Measurements from ENCODE around the gene MAGI2.

MAGI2 gene

GRCh38 chr7:78895393-78895792, 558.1 kb downstream of the MAGI2 start:
- no peak for DNase-seq (ENCODE audit: extremely low spot score)
- POLR2A ChIA-PET = no interaction called here
- CTCF ChIA-PET = no interaction called here
- no peak for TF ChIP-seq CTCF (IDR thresholded peaks at IDR 0.05; ENCODE audit: control extremely low read depth, extremely low read depth, low read depth, missing control alignments)

GRCh38 chr7:78879206-78879605, 574.3 kb downstream of the MAGI2 start:
- POLR2A ChIA-PET = no interaction called here
- no peak for DNase-seq (ENCODE audit: extremely low spot score)
- CTCF ChIA-PET = no interaction called here
- no peak for TF ChIP-seq CTCF (IDR thresholded peaks at IDR 0.05; ENCODE audit: control extremely low read depth, extremely low read depth, low read depth, missing control alignments)

GRCh38 chr7:78873117-78873516, 580.4 kb downstream of the MAGI2 start:
- no peak for TF ChIP-seq CTCF (IDR thresholded peaks at IDR 0.05; ENCODE audit: control extremely low read depth, extremely low read depth, low read depth, missing control alignments)
- ChIA-PET POLR2A (no interaction called here), CTCF (no interaction called here)
- no peak for DNase-seq (ENCODE audit: extremely low spot score)

- CTCF ChIA-PET = interaction anchor here (1.5 kb wide), 1 partner anchor 12 kb away, joined by 3 read pairs; no protein-coding TSS in a partner anchor
- no peak for DNase-seq (ENCODE audit: extremely low spot score)
- no peak for TF ChIP-seq CTCF (IDR thresholded peaks at IDR 0.05; ENCODE audit: control extremely low read depth, extremely low read depth, low read depth, missing control alignments)
- POLR2A ChIA-PET = no interaction called here
These were observed 589.1 kb downstream of the MAGI2 start for GRCh38 chr7:78864339-78864738.

- CTCF ChIA-PET = interaction anchor here (1.5 kb wide), 1 partner anchor 11 kb away, joined by 3 read pairs; no protein-coding TSS in a partner anchor
- POLR2A ChIA-PET = no interaction called here
These were observed 590.2 kb downstream of the MAGI2 start for GRCh38 chr7:78863281-78863680.

GRCh38 chr7:78862411-78862900, 591.0 kb downstream of the MAGI2 start:
- ChIA-PET CTCF (no interaction called here), POLR2A (no interaction called here)
- TF ChIP-seq CTCF (IDR thresholded peaks at IDR 0.05; ENCODE audit: control extremely low read depth, extremely low read depth, low read depth, missing control alignments) = no peak
- no peak for DNase-seq (ENCODE audit: extremely low spot score)

More at GRCh38 chr7:78863281-78863680, 590.2 kb downstream of the MAGI2 start:
- DNase-seq (ENCODE audit: extremely low spot score) = no peak
- TF ChIP-seq CTCF (IDR thresholded peaks at IDR 0.05; ENCODE audit: control extremely low read depth, extremely low read depth, low read depth, missing control alignments) = no peak

- TF ChIP-seq CTCF (IDR thresholded peaks at IDR 0.05; ENCODE audit: control extremely low read depth, extremely low read depth, low read depth, missing control alignments) = no peak
- CTCF ChIA-PET = interaction anchor here (1.4 to 1.5 kb wide), 2 partner anchors 11 to 13 kb away, joined by 3 read pairs; no protein-coding TSS in a partner anchor
- POLR2A ChIA-PET = no interaction called here
- no peak for DNase-seq (ENCODE audit: extremely low spot score)
These were observed 600.5 kb downstream of the MAGI2 start for GRCh38 chr7:78852951-78853350.
